HepG2 (cell line): Measurements from ENCODE around the gene GRAMD4. TPM values are rescaled to one million over a fixed set of nuclear protein-coding genes. Genes with fewer than 3 reads are reported as not detected.
A peak's percentile ranks its signal among the peaks of the same experiment; 100 is the strongest.

Source experiments
- ATAC-seq: fragments of 200-7000 bp; cut with Tn5 transposase; 3 replicates; pipeline ENCODE4 v1.9.1; 2020; ENCODE audit warnings: mild to moderate bottlenecking, moderate library complexity
- BruUV-seq: library from RNA; stranded (reverse); fragments of 400-500 nt; replicated peaks from 2 replicates; lab custom pipeline; 2021; lab: Mats Ljungman, UMichigan
- CTCF ChIA-PET: fragments of 300-600 bp; formaldehyde crosslinking; extraction: SDS; loops from one replicate; lab custom pipeline; 2021; ENCODE audit warnings: low total read pairs, inconsistent platforms, low intra/inter-chr PET ratio; lab: Yijun Ruan, JAX
- POLR2A ChIA-PET: fragments of 350-600 bp; sonication (Branson Sonifier 250); formaldehyde crosslinking; loops from one replicate; lab custom pipeline; 2020; ENCODE audit warnings: antibody characterized with exemption, inconsistent platforms; lab: Yijun Ruan, JAX
- DNase-seq: peaks from one replicate; pipeline ENCODE4 v3.0.0-alpha.2; 2015; ENCODE audit warnings: low spot score
- FAIRE-seq: peaks from 3 replicates; lab custom pipeline; 2011; peaks lifted over from hg19 to GRCh38; lab: Jason Lieb, UNC
- H2AFZ ChIP-seq: one replicate; pipeline ENCODE4 v1.6.1; 2011; ENCODE audit warnings: low read length, inconsistent platforms
- H3K27ac ChIP-seq: fragments of 300-600 bp; 3 replicates; pipeline ENCODE4 v1.8.0; 2011; ENCODE audit warnings: mixed run types, mild to moderate bottlenecking, mixed read lengths, low read length, inconsistent platforms; ENCODE audit not compliant: insufficient read depth; ENCODE audit errors: extremely low read length
- H3K27me3 ChIP-seq, 2 experiments: fragments of 200-600 bp in 1 of 2; 2 replicates in 1 of 2; 3 replicates in 1 of 2; pipeline versions ENCODE4 v1.6.0 to v1.8.0; 2011; ENCODE audit warnings: low read length in 2 of 2, mild to moderate bottlenecking in 2 of 2, moderate library complexity in 2 of 2, inconsistent platforms in 1 of 2; ENCODE audit not compliant: insufficient read depth in 2 of 2, control insufficient read depth in 1 of 2
- H3K36me3 ChIP-seq, 2 experiments: fragments of 200-600 bp in 1 of 2; replicated peaks in 1 of 2; 2 replicates in 1 of 2; 3 replicates in 1 of 2; pipeline versions ENCODE4 v1.5.1 to v1.8.0; 2011; ENCODE audit warnings: low read length in 2 of 2, inconsistent platforms in 1 of 2; ENCODE audit not compliant: insufficient read depth in 2 of 2, control insufficient read depth in 1 of 2
- H3K4me1 ChIP-seq: 2 replicates; pipeline ENCODE4 v1.5.1; 2012; ENCODE audit warnings: low read length, inconsistent platforms; ENCODE audit not compliant: insufficient read depth
- H3K4me2 ChIP-seq: 2 replicates; pipeline ENCODE4 v1.6.0; 2011; ENCODE audit warnings: low read depth, low read length, inconsistent platforms
- H3K4me3 ChIP-seq, 3 experiments: fragments of 200-600 bp in 1 of 3; sonication (generic), shearing (Covaris generic) in 1 of 3; replicated peaks in 1 of 3; 2 replicates each; pipeline ENCODE4 v1.5.1; 2011 to 2016; ENCODE audit warnings: low read length in 3 of 3, inconsistent platforms in 2 of 3, low read depth in 2 of 3, mild to moderate bottlenecking in 2 of 3, control low read depth in 1 of 3, mixed read lengths in 1 of 3; ENCODE audit not compliant: insufficient read depth in 1 of 3
- H3K79me2 ChIP-seq: one replicate; pipeline ENCODE4 v1.6.1; 2011; ENCODE audit warnings: low read length, inconsistent platforms; ENCODE audit not compliant: insufficient read depth
- H3K9ac ChIP-seq: 2 replicates; pipeline ENCODE4 v1.6.0; 2011; ENCODE audit warnings: mild to moderate bottlenecking, low read depth, low read length, inconsistent platforms; ENCODE audit not compliant: insufficient read depth
- H3K9me3 ChIP-seq: 2 replicates; pipeline ENCODE4 v1.5.1; 2012; ENCODE audit warnings: mild to moderate bottlenecking, low read length
- H4K20me1 ChIP-seq: 2 replicates; pipeline ENCODE4 v1.6.0; 2011; ENCODE audit warnings: inconsistent platforms, mild to moderate bottlenecking, low read length, moderate library complexity; ENCODE audit not compliant: insufficient read depth
- AGO2 ChIP-seq: fragments of 200-400 bp; formaldehyde crosslinking; optimal IDR thresholded peaks from 2 replicates; pipeline ENCODE3; 2017; ENCODE audit warnings: mild to moderate bottlenecking, low read depth, low read length, moderate library complexity
- HMG20B ChIP-seq: conservative IDR thresholded peaks from 2 replicates; pipeline ENCODE4 v1.6.1; 2016; ENCODE audit warnings: missing genetic modification reagents, missing compliant biosample characterization
- SRSF4 ChIP-seq: fragments of 200-400 bp; formaldehyde crosslinking; IDR thresholded peaks from one replicate; pipeline ENCODE4 v1.6.1; 2018; ENCODE audit warnings: mild to moderate bottlenecking, low read depth, low read length, moderate library complexity; ENCODE audit not compliant: poor library complexity, severe bottlenecking
- ZNF430 ChIP-seq: sonication (generic); formaldehyde crosslinking; IDR thresholded peaks from 2 replicates; pipeline ENCODE4 v1.9.0; 2021; ENCODE audit warnings: mild to moderate bottlenecking, missing genetic modification reagents
- ZNF557 ChIP-seq: sonication (generic); formaldehyde crosslinking; IDR thresholded peaks from 2 replicates; pipeline ENCODE4 v1.4.0; 2020; ENCODE audit warnings: missing genetic modification reagents
- ZNF788 ChIP-seq: sonication (generic); formaldehyde crosslinking; IDR thresholded peaks from 2 replicates; pipeline ENCODE4 v1.5.0; 2020; ENCODE audit warnings: mild to moderate bottlenecking, missing genetic modification reagents, borderline replicate concordance
- WGBS: methylation state at CpG from one replicate; pipeline ENCODE4 v1.1.6; 2017; ENCODE audit warnings: low lambda C conversion rate; 5-methylcytosine and 5-hydroxymethylcytosine counted together
- in situ Hi-C: cut with HindIII; loops from 2 replicates; pipeline ENCODE4 v1.10.0; 2017; ENCODE audit warnings: low pct_unique_long_range_greater_than_20kb; ENCODE audit not compliant: extremely low pct_ligation_motif_present
- intact Hi-C: fragments of 100-400 bp; cut with micrococcal nuclease; formaldehyde crosslinking; loops from one replicate; pipeline ENCODE4 v1.10.0; 2022; ENCODE audit not compliant: unreplicated experiment
- polyA plus RNA-seq, 8 experiments: library from polyadenylated mRNA; depleted of rRNA in 3 of 8; stranded (reverse) in 7 of 8; unstranded in 1 of 8; fragments of >200 nt; fragmentation: Illumina TruSeq in 4 of 8; extraction: Trizol in 4 of 8; gene quantifications; 2 replicates each; pipeline versions ENCODE4 v1.2.1 to v1.2.3, GENCODE V29; 2011 to 2016; ENCODE audit warnings: low read depth in 4 of 8, missing spikeins in 1 of 8, mixed read lengths in 1 of 8; ENCODE audit not compliant: insufficient read depth in 1 of 8
- total RNA-seq, 5 experiments: library from RNA; depleted of rRNA; stranded (reverse); fragments of >200 nt; fragmentation: Illumina TruSeq; extraction: Trizol; gene quantifications; 2 replicates each; pipeline ENCODE4 v1.2.3, GENCODE V29; 2016; ENCODE audit warnings: low read depth in 1 of 5
- TF ChIP-seq, protein P1 (sequence below): fragments of 450-650 bp; IDR thresholded peaks from 2 replicates; pipeline ENCODE4 v1.6.1; 2017

The GRAMD4 gene
- total and polyA plus RNA-seq, 2 of the 13 experiments (the other 11 are each of a cell fraction or from before 2014, with no cell fraction given) = 15.2 to 15.7 TPM

DNA sequence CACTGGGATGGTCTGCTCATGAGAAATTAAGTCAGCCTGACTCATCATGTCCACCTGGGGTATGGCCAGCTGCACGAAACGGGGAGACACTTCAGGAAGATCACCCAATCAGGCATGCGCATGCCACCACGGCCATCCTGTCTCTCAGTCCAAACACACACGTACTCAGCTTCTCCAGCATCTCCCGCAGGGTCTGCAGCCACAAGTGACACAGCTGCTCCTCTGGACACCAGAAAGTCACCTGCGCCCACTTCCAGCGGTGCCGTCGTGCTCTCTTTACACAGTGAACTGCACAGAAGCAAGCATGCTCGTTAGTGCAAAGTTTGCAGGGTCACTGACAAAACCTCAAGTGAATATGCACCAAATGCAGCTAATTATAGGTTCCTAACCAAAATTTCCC is 99.7 kb downstream of the GRAMD4 start (continued):
- TF ChIP-seq SRSF4 (no peak), HMG20B (no peak)
- TF ChIP-seq, protein P1, sequence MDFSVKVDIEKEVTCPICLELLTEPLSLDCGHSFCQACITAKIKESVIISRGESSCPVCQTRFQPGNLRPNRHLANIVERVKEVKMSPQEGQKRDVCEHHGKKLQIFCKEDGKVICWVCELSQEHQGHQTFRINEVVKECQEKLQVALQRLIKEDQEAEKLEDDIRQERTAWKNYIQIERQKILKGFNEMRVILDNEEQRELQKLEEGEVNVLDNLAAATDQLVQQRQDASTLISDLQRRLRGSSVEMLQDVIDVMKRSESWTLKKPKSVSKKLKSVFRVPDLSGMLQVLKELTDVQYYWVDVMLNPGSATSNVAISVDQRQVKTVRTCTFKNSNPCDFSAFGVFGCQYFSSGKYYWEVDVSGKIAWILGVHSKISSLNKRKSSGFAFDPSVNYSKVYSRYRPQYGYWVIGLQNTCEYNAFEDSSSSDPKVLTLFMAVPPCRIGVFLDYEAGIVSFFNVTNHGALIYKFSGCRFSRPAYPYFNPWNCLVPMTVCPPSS = no peak

DNA sequence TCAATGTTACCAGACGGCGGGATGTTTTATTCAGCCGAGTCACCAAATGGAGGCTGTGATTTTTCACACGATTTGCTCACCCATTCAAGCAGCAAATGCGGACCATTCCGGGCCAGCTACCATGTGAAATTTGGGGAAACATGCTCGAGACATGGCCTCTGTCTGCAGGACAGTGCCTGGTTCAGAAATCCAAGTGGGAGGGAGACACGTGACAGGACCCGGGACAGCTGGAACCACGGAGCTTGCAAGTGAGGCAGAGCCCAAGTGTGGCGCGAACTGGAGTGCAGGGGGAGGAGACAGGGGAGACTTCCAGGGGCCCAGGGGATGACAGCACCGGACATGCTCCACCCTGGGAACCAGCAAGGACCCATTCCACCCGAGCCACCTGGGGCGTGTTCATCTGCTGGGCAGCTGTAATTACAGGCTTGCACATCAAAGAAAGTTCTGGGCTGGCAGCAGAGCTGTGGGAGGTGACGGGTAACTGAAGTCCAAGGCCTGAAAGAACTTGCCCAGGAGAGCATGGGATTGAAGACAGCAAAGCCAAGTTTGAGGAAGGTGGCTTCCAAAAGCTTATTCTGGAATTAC is 101.4 kb downstream of the GRAMD4 start:
- Histone ChIP-seq H3K27ac (no peak overlapping the region), H3K79me2 (peaks cover 3% of the 10 kb centered on the region), H3K36me3 (peaks cover 11 to 48% of the 10 kb centered on the region in 2 experiments), H3K4me3 (no peak overlapping the region), H3K9me3 (no peaks in the 10 kb centered on the region), H4K20me1 (peaks cover 10% of the 10 kb centered on the region; the same call in 1 of the 2 replicates), H3K27me3 (no peaks in the 10 kb centered on the region), H2AFZ (no peak overlapping the region), H3K4me2 (no peak overlapping the region), H3K9ac (no peak overlapping the region), H3K4me1 (no peaks in the 10 kb centered on the region)
- ATAC-seq (no peak), DNase-seq (no peak), FAIRE-seq (no peak)
- in situ Hi-C loops (no loop called here), intact Hi-C loops (no loop called here)
- WGBS = 95% methylated on average over 16 of the region's 16 CpGs
- CTCF ChIA-PET = no interaction called here
- no TSS peak for BruUV-seq
- POLR2A ChIA-PET = no interaction called here
- peak; percentile 11 for TF ChIP-seq AGO2
- TF ChIP-seq ZNF557 (CRISPR knock-in tag) = no peak
- no peak for TF ChIP-seq ZNF430 (CRISPR knock-in tag)
- no peak for TF ChIP-seq ZNF788 (CRISPR knock-in tag)
